Small intestine (tissue), 7 donors: ENCODE data around the gene SLC25A40. TPM values are rescaled to one million over a fixed set of nuclear protein-coding genes. Genes with fewer than 3 reads are reported as not detected.
"Not testable (repeated sequence)": the region's sequence is repeated elsewhere in the genome, so short reads cannot be mapped to it uniquely, and the experiment has no call there.

Source experiments
- DNase-seq, 2 donors: peaks; one replicate each; pipeline versions ENCODE4 v3.0.0 to v3.0.0-alpha.2; 2013
- FAIRE-seq: peaks from 2 replicates; lab custom pipeline; 2012; peaks lifted over from hg19 to GRCh38; lab: Jason Lieb, UNC
- H3K27ac ChIP-seq, 3 donors: one replicate each; pipeline ENCODE4 v1.5.1; 2013; ENCODE audit warnings: low read length in 2 of 3, mild to moderate bottlenecking in 2 of 3, control low read depth in 1 of 3, inconsistent platforms in 1 of 3, low read depth in 1 of 3, moderate library complexity in 1 of 3
- H3K27me3 ChIP-seq, 3 donors: one replicate each; pipeline ENCODE4 v1.6.1; 2013; ENCODE audit warnings: low read length in 3 of 3, inconsistent platforms in 1 of 3; ENCODE audit not compliant: control insufficient read depth in 3 of 3, insufficient read depth in 3 of 3
- H3K36me3 ChIP-seq, 3 donors: one replicate each; pipeline ENCODE4 v1.6.1; 2013; ENCODE audit warnings: low read length in 3 of 3, inconsistent platforms in 1 of 3, low read depth in 1 of 3, mild to moderate bottlenecking in 1 of 3, moderate library complexity in 1 of 3; ENCODE audit not compliant: control insufficient read depth in 3 of 3, insufficient read depth in 2 of 3
- H3K4me1 ChIP-seq, 3 donors: one replicate each; pipeline ENCODE4 v1.6.1; 2013; ENCODE audit warnings: low read length in 2 of 3, inconsistent platforms in 1 of 3, low read depth in 1 of 3, mild to moderate bottlenecking in 1 of 3, moderate library complexity in 1 of 3; ENCODE audit not compliant: control insufficient read depth in 3 of 3, insufficient read depth in 2 of 3
- H3K4me3 ChIP-seq, 3 donors: one replicate each; pipeline ENCODE4 v1.5.1; 2013; ENCODE audit warnings: low read length in 3 of 3, control low read depth in 1 of 3, inconsistent platforms in 1 of 3, low read depth in 1 of 3, mild to moderate bottlenecking in 1 of 3, moderate library complexity in 1 of 3
- H3K9me3 ChIP-seq, 2 donors: one replicate each; pipeline ENCODE4 v1.6.1; 2013; ENCODE audit warnings: low read depth in 1 of 2, low read length in 1 of 2; ENCODE audit not compliant: control insufficient read depth in 2 of 2, insufficient read depth in 1 of 2
- WGBS, 3 donors: extraction: QIAGEN DNeasy Blood & Tissue Kit; methylation state at CpG; one replicate each; pipeline ENCODE4 v1.1.7; 2013; 5-methylcytosine and 5-hydroxymethylcytosine counted together
- polyA plus RNA-seq, 4 donors: library from polyadenylated mRNA; stranded (reverse) in 3 of 4; unstranded in 1 of 4; fragments of 200-250 nt in 3 of 4; fragments of 120-200 nt in 1 of 4; gene quantifications; one replicate each; pipeline versions ENCODE4 v1.2.1 to v1.2.3, GENCODE V29; 2013
- donor health status: healthy with polysubstance abuse.
- donor health status: control.
- donor health status: control.
- donor health status: Bipolar disorder and iron deficiency.
- donor health status: healthy.

The SLC25A40 gene
- polyA plus RNA-seq, 4 donors: 5.1 to 37.5 (median 5.6) TPM

- 0% methylated on average over 27 of the region's 27 CpGs for WGBS, 3 donors
- peak; percentile 66 to 84 for DNase-seq
- peaks cover 0 to 14% (median 3%) of the 10 kb centered on the region in 3 donors for H3K4me1 ChIP-seq
- H3K27me3 ChIP-seq: no peaks in the 10 kb centered on the region
- no peak for FAIRE-seq
- H3K36me3 ChIP-seq: peaks cover 0 to 6% (median 0%) of the 10 kb centered on the region in 3 donors
- peak overlapping the region; percentile 86 to 97 (median 97) for H3K4me3 ChIP-seq
- no peaks in the 10 kb centered on the region for H3K9me3 ChIP-seq
- H3K27ac ChIP-seq: peak overlapping the region; percentile 92 to 100 (median 99)
These were observed 692 bp upstream of the SLC25A40 start for GRCh38 chr7:87876869-87877234.

GRCh38 chr7:87875151-87876039 is 765 bp downstream of the SLC25A40 start:
- DNase-seq (peak; percentile 24 to 42), FAIRE-seq (no peak)
- H3K4me1 ChIP-seq: peaks cover 0 to 14% (median 3%) of the 10 kb centered on the region in 3 donors
- 0 to 2% (median 1%) methylated on average over 34 to 35 of the region's 35 CpGs for WGBS, 3 donors
- peak overlapping the region; percentile 69 to 97 (median 97) for H3K4me3 ChIP-seq
- H3K36me3 ChIP-seq: peaks cover 0 to 12% (median 5%) of the 10 kb centered on the region in 3 donors
- H3K9me3 ChIP-seq: peaks cover 0 to 10% of the 10 kb centered on the region in 2 donors
- H3K27ac ChIP-seq: peak overlapping the region; percentile 94 to 100 (median 99)
- H3K27me3 ChIP-seq: no peaks in the 10 kb centered on the region

- peaks cover 0 to 10% (median 3%) of the 10 kb centered on the region in 3 donors for H3K4me1 ChIP-seq
- no peak for FAIRE-seq
- no peaks in the 10 kb centered on the region for H3K27me3 ChIP-seq
- no peak overlapping the region for H3K4me3 ChIP-seq
- peaks cover 0 to 14% (median 5%) of the 10 kb centered on the region in 3 donors for H3K36me3 ChIP-seq
- H3K9me3 ChIP-seq: peaks cover 0 to 15% of the 10 kb centered on the region in 2 donors
- DNase-seq: peak in 1 of 2 donors; percentile 18
- 45 to 57% (median 46%) methylated on average over 4 of the region's 4 CpGs for WGBS, 3 donors
- peak overlapping the region in 1 of 3 donors; percentile 3 for H3K27ac ChIP-seq
These were observed 2.1 kb downstream of the SLC25A40 start for GRCh38 chr7:87874066-87874465.

- 93 to 99% (median 97%) methylated on average over 10 of the region's 10 CpGs for WGBS, 3 donors
These were observed 2.8 kb downstream of the SLC25A40 start for GRCh38 chr7:87873328-87873727.

GRCh38 chr7:87872346-87872745 is 3.8 kb downstream of the SLC25A40 start:
- Histone ChIP-seq H3K27ac (no peak overlapping the region), H3K36me3 (peaks cover 0 to 17% (median 8%) of the 10 kb centered on the region in 3 donors), H3K27me3 (no peaks in the 10 kb centered on the region), H3K4me1 (peaks cover 0 to 3% (median 3%) of the 10 kb centered on the region in 3 donors), H3K4me3 (no peak overlapping the region), H3K9me3 (peaks cover 0 to 25% of the 10 kb centered on the region in 2 donors)
- no peak for FAIRE-seq
- DNase-seq: no peak
- WGBS, 3 donors: 89 to 95% (median 91%) methylated on average over 5 of the region's 5 CpGs

More at GRCh38 chr7:87873328-87873727, 2.8 kb downstream of the SLC25A40 start:
- FAIRE-seq, H3K4me1 ChIP-seq, H3K4me3 ChIP-seq, H3K27ac ChIP-seq, H3K27me3 ChIP-seq, DNase-seq: not testable (repeated sequence)
- H3K36me3 ChIP-seq: peaks cover 0 to 17% (median 5%) of the 10 kb centered on the region in 3 donors
- H3K9me3 ChIP-seq: peaks cover 0 to 17% of the 10 kb centered on the region in 2 donors

GRCh38 chr7:87870471-87870870 is 5.7 kb downstream of the SLC25A40 start:
- Histone ChIP-seq H3K36me3 (peaks cover 0 to 27% (median 9%) of the 10 kb centered on the region in 3 donors), H3K27me3 (no peaks in the 10 kb centered on the region), H3K4me1 (peaks cover 0 to 3% (median 3%) of the 10 kb centered on the region in 3 donors), H3K4me3 (no peak overlapping the region), H3K27ac (no peak overlapping the region), H3K9me3 (peaks cover 0 to 38% of the 10 kb centered on the region in 2 donors)
- DNase-seq (no peak), FAIRE-seq (no peak)
- 95 to 97% (median 96%) methylated on average over 4 of the region's 4 CpGs for WGBS, 3 donors

- not testable (repeated sequence) for H3K4me1 ChIP-seq, H3K27me3 ChIP-seq, DNase-seq, H3K4me3 ChIP-seq, FAIRE-seq, H3K27ac ChIP-seq
- 93 to 97% (median 97%) methylated on average over 6 of the region's 6 CpGs for WGBS, 3 donors
- Histone ChIP-seq H3K9me3 (peaks cover 0 to 47% of the 10 kb centered on the region in 2 donors), H3K36me3 (peaks cover 0 to 32% (median 11%) of the 10 kb centered on the region in 3 donors)
These were observed 9.6 kb downstream of the SLC25A40 start for GRCh38 chr7:87866533-87866932.

- FAIRE-seq (no peak), DNase-seq (no peak)
- Histone ChIP-seq H3K4me3 (no peak overlapping the region), H3K9me3 (peaks cover 0 to 44% of the 10 kb centered on the region in 2 donors), H3K4me1 (no peaks in the 10 kb centered on the region), H3K36me3 (peaks cover 0 to 30% (median 9%) of the 10 kb centered on the region in 3 donors), H3K27me3 (no peaks in the 10 kb centered on the region), H3K27ac (no peak overlapping the region)
- 93 to 98% (median 97%) methylated on average over 2 of the region's 2 CpGs for WGBS, 3 donors
These were observed 10.1 kb downstream of the SLC25A40 start for GRCh38 chr7:87866089-87866488.
